ENCODE measurements around the gene NSMCE1.
A peak's percentile ranks its signal among the peaks of the same experiment; 100 is the strongest.
"Not testable (repeated sequence)": the region's sequence is repeated elsewhere in the genome, so short reads cannot be mapped to it uniquely, and the experiment has no call there.

The NSMCE1 gene

GRCh38 chr16:27256861-27257260 is 11.7 kb downstream of the NSMCE1 start:
- no peak for DNase-seq (ENCODE audit: low read depth)
- no peak for TF ChIP-seq CTCF (conservative IDR thresholded peaks at IDR 0.05; ENCODE audit: low read depth, low read length)
- H3K4me3 ChIP-seq (ENCODE audit: low read length) = no peak overlapping the region

GRCh38 chr16:27254262-27254811 is 14.2 kb downstream of the NSMCE1 start:
- no peak for TF ChIP-seq CTCF (conservative IDR thresholded peaks at IDR 0.05; ENCODE audit: low read depth, low read length)
- H3K4me3 ChIP-seq (ENCODE audit: low read length) = no peak overlapping the region
- no peak for DNase-seq (ENCODE audit: low read depth)

- DNase-seq (ENCODE audit: low read depth) = peak; percentile 75
- no peak overlapping the region for H3K4me3 ChIP-seq (ENCODE audit: low read length)
- no peak for TF ChIP-seq CTCF (conservative IDR thresholded peaks at IDR 0.05; ENCODE audit: low read depth, low read length)
Observed at GRCh38 chr16:27253526-27253930, 15.0 kb downstream of the NSMCE1 start.

- TF ChIP-seq CTCF (conservative IDR thresholded peaks at IDR 0.05; ENCODE audit: low read depth, low read length) = no peak
- no peak for DNase-seq (ENCODE audit: low read depth)
- no peak overlapping the region for H3K4me3 ChIP-seq (ENCODE audit: low read length)
Observed at GRCh38 chr16:27252206-27252585, 16.4 kb downstream of the NSMCE1 start.

- no peak for DNase-seq (ENCODE audit: low read depth)
- no peak overlapping the region for H3K4me3 ChIP-seq (ENCODE audit: low read length)
- TF ChIP-seq CTCF (conservative IDR thresholded peaks at IDR 0.05; ENCODE audit: low read depth, low read length) = no peak
Observed at GRCh38 chr16:27251541-27252205, 16.9 kb downstream of the NSMCE1 start.

- not testable (repeated sequence) for H3K4me3 ChIP-seq (ENCODE audit: low read length); DNase-seq (ENCODE audit: low read depth)
Observed at GRCh38 chr16:27248886-27249285, 19.7 kb downstream of the NSMCE1 start.

GRCh38 chr16:27248036-27248435 is 20.5 kb downstream of the NSMCE1 start:
- no peak for DNase-seq (ENCODE audit: low read depth)
- no peak overlapping the region for H3K4me3 ChIP-seq (ENCODE audit: low read length)
- TF ChIP-seq CTCF (conservative IDR thresholded peaks at IDR 0.05; ENCODE audit: low read depth, low read length) = no peak

GRCh38 chr16:27247076-27247475 is 21.5 kb downstream of the NSMCE1 start:
- not testable (repeated sequence) for H3K4me3 ChIP-seq (ENCODE audit: low read length)

More at GRCh38 chr16:27247076-27247475, 21.5 kb downstream of the NSMCE1 start:
- DNase-seq (ENCODE audit: low read depth) = not testable (repeated sequence)

Data from retinal pigment epithelial cell (primary cell).